CD14-positive monocyte (primary cell): ENCODE results near the gene OGFOD3. TPM values are rescaled to one million over a fixed set of nuclear protein-coding genes. Genes with fewer than 3 reads are reported as not detected.

ENCODE experiments used
- DNase-seq, 3 donors: peaks; one replicate each; pipeline ENCODE4 v3.0.0-alpha.2; 2011 to 2022
- H2AFZ ChIP-seq: 2 replicates; pipeline ENCODE4 v1.6.0; 2012; ENCODE audit warnings: mild to moderate bottlenecking, low read depth, low read length, inconsistent platforms; ENCODE audit not compliant: insufficient read depth, poor library complexity, severe bottlenecking
- H3K27ac ChIP-seq, 2 donors: 1 replicate in 1 of 2; 2 replicates in 1 of 2; pipeline ENCODE4 v1.5.1; 2012 to 2013; ENCODE audit warnings: low read length in 2 of 2, control low read depth in 1 of 2, inconsistent platforms in 1 of 2, low read depth in 1 of 2, mild to moderate bottlenecking in 1 of 2
- H3K27me3 ChIP-seq, 2 donors: one replicate each; pipeline versions ENCODE4 v1.6.0 to v1.6.1; 2011 to 2013; ENCODE audit warnings: low read length in 2 of 2; ENCODE audit not compliant: control insufficient read depth in 2 of 2, insufficient read depth in 2 of 2
- H3K36me3 ChIP-seq, 2 donors: replicated peaks in 1 of 2; 1 replicate in 1 of 2; 2 replicates in 1 of 2; pipeline versions ENCODE4 v1.5.1 to v1.6.1; 2012 to 2013; ENCODE audit warnings: low read length in 2 of 2, control low read depth in 1 of 2, inconsistent platforms in 1 of 2, mild to moderate bottlenecking in 1 of 2; ENCODE audit not compliant: insufficient read depth in 2 of 2, control insufficient read depth in 1 of 2
- H3K4me1 ChIP-seq, 2 donors: 1 replicate in 1 of 2; 2 replicates in 1 of 2; pipeline versions ENCODE4 v1.5.1 to v1.6.1; 2012 to 2013; ENCODE audit warnings: low read length in 2 of 2, control low read depth in 1 of 2, inconsistent platforms in 1 of 2, mild to moderate bottlenecking in 1 of 2, moderate library complexity in 1 of 2; ENCODE audit not compliant: insufficient read depth in 2 of 2, control insufficient read depth in 1 of 2
- H3K4me2 ChIP-seq: replicated peaks from 2 replicates; pipeline ENCODE3; 2012; ENCODE audit warnings: low read length, moderate library complexity, mild to moderate bottlenecking; ENCODE audit not compliant: poor library complexity, severe bottlenecking; ENCODE audit errors: extremely low read depth
- H3K4me3 ChIP-seq, 3 experiments: fragments of 200-600 bp in 1 of 3; sonication (generic) in 1 of 3; replicated peaks in 1 of 3; 1 replicate in 2 of 3; 2 replicates in 1 of 3; pipeline ENCODE4 v1.5.1; 2011 to 2013; ENCODE audit warnings: low read length in 3 of 3, mild to moderate bottlenecking in 3 of 3, control low read depth in 2 of 3, low read depth in 2 of 3, inconsistent platforms in 1 of 3, moderate library complexity in 1 of 3
- H3K79me2 ChIP-seq: 2 replicates; pipeline ENCODE4 v1.6.0; 2012; ENCODE audit warnings: mild to moderate bottlenecking, control low read depth, inconsistent platforms, low read length, moderate library complexity; ENCODE audit not compliant: insufficient read depth
- H3K9ac ChIP-seq: 2 replicates; pipeline ENCODE4 v1.6.0; 2017; ENCODE audit warnings: low read length, mild to moderate bottlenecking; ENCODE audit not compliant: insufficient read depth, poor library complexity, severe bottlenecking
- H3K9me3 ChIP-seq, 2 donors: replicated peaks in 1 of 2; 1 replicate in 1 of 2; 2 replicates in 1 of 2; pipeline versions ENCODE4 v1.5.1 to v1.6.1; 2012 to 2013; ENCODE audit warnings: low read length in 2 of 2, control low read depth in 1 of 2; ENCODE audit not compliant: control insufficient read depth in 1 of 2, insufficient read depth in 1 of 2
- H4K20me1 ChIP-seq: 2 replicates; pipeline ENCODE4 v1.6.0; 2012; ENCODE audit warnings: mild to moderate bottlenecking, low read length, control low read depth, moderate library complexity; ENCODE audit not compliant: insufficient read depth
- H3K27ac Mint-ChIP-seq, 7 donors: one replicate each; pipeline ENCODE4 v1.8.0; 2020; ENCODE audit warnings: mild to moderate bottlenecking in 7 of 7, mixed read lengths in 7 of 7, moderate library complexity in 6 of 7, inconsistent platforms in 2 of 7
- H3K27me3 Mint-ChIP-seq, 3 donors: one replicate each; pipeline ENCODE4 v1.8.0; 2021 to 2022; ENCODE audit warnings: low read depth in 3 of 3, mild to moderate bottlenecking in 3 of 3, mixed read lengths in 3 of 3, moderate library complexity in 3 of 3, inconsistent platforms in 1 of 3
- H3K36me3 Mint-ChIP-seq, 2 donors: one replicate each; pipeline ENCODE4 v1.8.0; 2020; ENCODE audit warnings: mixed read lengths in 2 of 2, inconsistent platforms in 1 of 2, mild to moderate bottlenecking in 1 of 2
- H3K4me1 Mint-ChIP-seq: one replicate; pipeline ENCODE4 v1.8.0; 2020; ENCODE audit warnings: mild to moderate bottlenecking, mixed read lengths
- H3K4me3 Mint-ChIP-seq, 2 donors: one replicate each; pipeline ENCODE4 v1.8.0; 2020; ENCODE audit warnings: mild to moderate bottlenecking in 2 of 2, mixed read lengths in 2 of 2, moderate library complexity in 1 of 2
- H3K9me3 Mint-ChIP-seq, 7 donors: one replicate each; pipeline ENCODE4 v1.8.0; 2020 to 2022; ENCODE audit warnings: mixed read lengths in 7 of 7, mild to moderate bottlenecking in 6 of 7, moderate library complexity in 6 of 7, inconsistent platforms in 2 of 7
- WGBS: methylation state at CpG from one replicate; pipeline ENCODE4 v1.1.5; 2013; ENCODE audit warnings: missing lambda C conversion rate; ENCODE audit not compliant: insufficient coverage; 5-methylcytosine and 5-hydroxymethylcytosine counted together
- intact Hi-C, 2 donors: fragments of 100-400 bp; cut with micrococcal nuclease; formaldehyde crosslinking; loops; one replicate each; pipeline versions ENCODE4 v1.15.0 to v1.15.1; 2023
- polyA plus RNA-seq, 3 donors: library from polyadenylated mRNA; depleted of rRNA in 1 of 3; unstranded in 2 of 3; stranded (reverse) in 1 of 3; fragments of 300-500 nt in 2 of 3; fragments of >200 nt in 1 of 3; fragmentation: Illumina TruSeq in 2 of 3; gene quantifications; 1 replicate in 2 of 3; 2 replicates in 1 of 3; pipeline ENCODE4 v1.2.3, GENCODE V29; 2012 to 2021
- TF ChIP-seq, protein P1 (sequence below): fragments of 200-600 bp; IDR thresholded peaks from one replicate; pipeline ENCODE4 v1.8.0; 2022; ENCODE audit warnings: antibody characterized with exemption, mild to moderate bottlenecking

The OGFOD3 gene
- polyA plus RNA-seq, 3 donors: 17.9 to 36.4 (median 25.2) TPM

DNA sequence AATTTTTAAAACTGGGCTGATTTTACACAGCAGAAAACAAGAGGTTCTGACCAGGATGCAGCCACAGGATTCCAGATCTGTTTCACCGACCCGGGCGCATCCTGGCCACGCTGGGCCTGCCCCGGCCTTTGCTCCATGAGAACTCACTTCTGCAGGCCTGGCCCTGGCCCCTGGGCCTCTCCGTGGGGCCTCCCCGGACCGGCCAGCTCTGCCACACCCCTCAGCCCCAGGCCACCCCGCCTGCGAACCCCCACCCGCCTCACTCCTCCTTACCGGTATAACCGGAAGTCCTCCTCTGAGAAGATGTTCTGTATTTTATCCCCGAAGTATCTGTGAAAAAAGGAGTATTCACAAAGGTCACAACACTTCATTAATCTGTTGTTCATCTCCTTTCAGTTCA, 13.3 kb downstream of the OGFOD3 start:
- Histone ChIP-seq H3K4me3 (no peak overlapping the region), H4K20me1 (peaks cover 2% of the 10 kb centered on the region), H3K79me2 (no peaks in the 10 kb centered on the region), H3K4me1 (peaks cover 21 to 25% of the 10 kb centered on the region in 2 donors), H3K9me3 (no peaks in the 10 kb centered on the region), H3K4me2 (no peak overlapping the region), H3K36me3 (peaks cover 16 to 44% of the 10 kb centered on the region in 2 donors), H3K9ac (no peak overlapping the region), H3K27ac (no peak overlapping the region), H2AFZ (no peak overlapping the region), H3K27me3 (no peaks in the 10 kb centered on the region)
- Mint-ChIP-seq H3K4me1 (peaks cover 29% of the 10 kb centered on the region), H3K27ac (no peak overlapping the region), H3K36me3 (peaks cover 41 to 52% of the 10 kb centered on the region in 2 donors), H3K9me3 (no peaks in the 10 kb centered on the region), H3K27me3 (peaks cover 0 to 5% (median 1%) of the 10 kb centered on the region in 3 donors), H3K4me3 (no peak overlapping the region)
- intact Hi-C loops: no loop called here
- TF ChIP-seq, protein P1, sequence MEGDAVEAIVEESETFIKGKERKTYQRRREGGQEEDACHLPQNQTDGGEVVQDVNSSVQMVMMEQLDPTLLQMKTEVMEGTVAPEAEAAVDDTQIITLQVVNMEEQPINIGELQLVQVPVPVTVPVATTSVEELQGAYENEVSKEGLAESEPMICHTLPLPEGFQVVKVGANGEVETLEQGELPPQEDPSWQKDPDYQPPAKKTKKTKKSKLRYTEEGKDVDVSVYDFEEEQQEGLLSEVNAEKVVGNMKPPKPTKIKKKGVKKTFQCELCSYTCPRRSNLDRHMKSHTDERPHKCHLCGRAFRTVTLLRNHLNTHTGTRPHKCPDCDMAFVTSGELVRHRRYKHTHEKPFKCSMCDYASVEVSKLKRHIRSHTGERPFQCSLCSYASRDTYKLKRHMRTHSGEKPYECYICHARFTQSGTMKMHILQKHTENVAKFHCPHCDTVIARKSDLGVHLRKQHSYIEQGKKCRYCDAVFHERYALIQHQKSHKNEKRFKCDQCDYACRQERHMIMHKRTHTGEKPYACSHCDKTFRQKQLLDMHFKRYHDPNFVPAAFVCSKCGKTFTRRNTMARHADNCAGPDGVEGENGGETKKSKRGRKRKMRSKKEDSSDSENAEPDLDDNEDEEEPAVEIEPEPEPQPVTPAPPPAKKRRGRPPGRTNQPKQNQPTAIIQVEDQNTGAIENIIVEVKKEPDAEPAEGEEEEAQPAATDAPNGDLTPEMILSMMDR: no peak
- no peak for DNase-seq
- WGBS: 97% methylated on average over 13 of the region's 14 CpGs

DNA sequence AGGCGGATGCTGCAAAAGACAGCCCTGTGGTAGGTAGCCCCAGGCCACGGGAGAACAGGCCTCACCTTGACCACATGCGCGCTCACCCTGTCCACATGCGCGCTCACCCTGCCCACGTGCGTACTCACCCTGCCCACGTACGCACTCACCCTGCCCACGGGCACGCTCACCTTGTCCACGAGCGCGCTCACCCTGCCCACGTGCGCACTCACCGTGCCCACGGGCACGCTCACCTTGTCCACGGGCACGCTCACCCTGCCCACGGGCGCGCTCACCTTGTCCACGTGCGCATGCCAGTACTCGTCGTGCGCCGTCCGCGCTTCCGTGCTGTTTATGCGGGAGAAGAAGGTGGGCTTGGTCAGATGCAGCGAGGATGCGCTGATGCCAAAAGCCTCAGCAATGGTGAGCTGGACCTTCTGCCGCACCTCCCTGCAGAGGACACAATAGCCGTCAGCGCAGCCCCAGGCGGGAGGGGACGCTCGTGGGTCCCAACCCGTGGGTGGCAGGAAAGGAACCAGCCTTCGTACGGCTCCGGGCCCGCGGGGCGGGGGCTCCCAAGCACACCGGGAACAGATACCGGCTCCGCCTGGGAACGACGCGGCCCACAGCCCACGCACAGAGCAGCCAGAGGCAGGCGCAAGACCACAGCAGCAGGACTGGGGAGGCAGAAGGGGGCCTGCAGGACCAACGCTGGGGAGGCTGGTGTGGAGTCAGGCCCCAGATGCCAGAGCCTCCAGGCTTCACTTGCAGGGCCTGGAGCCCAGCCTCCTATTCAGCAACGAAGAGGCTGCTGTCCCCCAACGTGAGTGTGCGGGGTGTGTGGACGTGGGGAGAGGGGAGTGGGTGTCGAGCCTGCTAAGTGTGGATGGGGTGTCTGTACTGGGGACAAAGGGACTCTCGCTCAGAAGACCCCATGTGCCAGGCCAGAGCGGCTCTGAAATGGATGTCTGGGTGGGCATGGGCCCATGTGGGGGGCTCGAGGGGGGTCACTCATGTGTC, 14.4 kb downstream of the OGFOD3 start:
- Histone ChIP-seq H3K36me3 (peaks cover 16 to 34% of the 10 kb centered on the region in 2 donors), H3K4me1 (peaks cover 32 to 35% of the 10 kb centered on the region in 2 donors), H3K4me3 (no peak overlapping the region), H3K27me3 (no peaks in the 10 kb centered on the region), H2AFZ (no peak overlapping the region), H3K9ac (no peak overlapping the region), H3K4me2 (no peak overlapping the region), H3K9me3 (no peaks in the 10 kb centered on the region), H3K27ac (no peak overlapping the region), H4K20me1 (no peaks in the 10 kb centered on the region), H3K79me2 (no peaks in the 10 kb centered on the region)
- Mint-ChIP-seq H3K27ac (peak overlapping the region in 1 of 7 donors; percentile 75), H3K4me1 (peaks cover 40% of the 10 kb centered on the region), H3K4me3 (no peak overlapping the region), H3K27me3 (peaks cover 1 to 6% (median 2%) of the 10 kb centered on the region in 3 donors), H3K36me3 (peaks cover 37 to 53% of the 10 kb centered on the region in 2 donors), H3K9me3 (no peaks in the 10 kb centered on the region)
- TF ChIP-seq, protein P1: no peak
- WGBS: 97% methylated on average over 62 of the region's 67 CpGs
- intact Hi-C loops: no loop called here
- DNase-seq: no peak
